Testis (tissue), 3 donors: ENCODE results near the gene NCBP2. TPM values are rescaled to one million over a fixed set of nuclear protein-coding genes. Genes with fewer than 3 reads are reported as not detected.

Source experiments
- DNase-seq: peaks from one replicate; pipeline ENCODE4 v3.0.0-alpha.2; 2019
- H3K27ac ChIP-seq, 2 donors: fragments of 200-600 bp; sonication (generic); one replicate each; pipeline ENCODE4 v1.5.1; 2019
- H3K27me3 ChIP-seq: fragments of 200-600 bp; sonication (generic); one replicate; pipeline ENCODE4 v1.5.1; 2019
- H3K36me3 ChIP-seq: fragments of 200-600 bp; sonication (generic); one replicate; pipeline ENCODE4 v1.5.1; 2017; ENCODE audit warnings: low read depth; ENCODE audit errors: missing control alignments
- H3K4me1 ChIP-seq: fragments of 200-600 bp; sonication (generic); one replicate; pipeline ENCODE4 v1.5.1; 2019
- H3K4me3 ChIP-seq, 2 donors: fragments of 200-600 bp; sonication (generic); one replicate each; pipeline ENCODE4 v1.5.1; 2017 to 2019
- H3K9me3 ChIP-seq: fragments of 200-600 bp; sonication (generic); one replicate; pipeline ENCODE4 v1.5.1; 2017
- POLR2A ChIP-seq: fragments of 450-650 bp; IDR thresholded peaks from one replicate; pipeline ENCODE4 v1.6.1; 2017; ENCODE audit warnings: antibody characterized with exemption, mild to moderate bottlenecking, moderate library complexity
- WGBS, 2 donors: methylation state at CpG; one replicate each; pipeline ENCODE4 v1.1.5; 2018; 5-methylcytosine and 5-hydroxymethylcytosine counted together
- intact Hi-C: fragments of 100-400 bp; cut with DNase I; formaldehyde crosslinking; loops from one replicate; pipeline ENCODE4 v1.15.1; 2023; ENCODE audit warnings: low total_unique reads
- polyA plus RNA-seq: library from polyadenylated mRNA; stranded (reverse); fragments of 350-450 nt; fragmentation: Illumina TruSeq; extraction: RNeasy Lipid Tissue Mini Kit (QIAGEN cat#74804); gene quantifications from one replicate; pipeline ENCODE4 v1.2.3, GENCODE V29; 2014; ENCODE audit warnings: low read depth, low replicate concordance; ENCODE audit not compliant: insufficient read depth
- total RNA-seq, 2 donors: library from RNA; depleted of rRNA; stranded (reverse); fragments of >200 nt; gene quantifications; one replicate each; pipeline ENCODE4 v1.2.3, GENCODE V29; 2016
- TF ChIP-seq, protein P1 (sequence below), 3 experiments: fragments of 450-650 bp in 2 of 3; fragments of 200-600 bp in 1 of 3; sonication (generic) in 1 of 3; IDR thresholded peaks; one replicate each; pipeline ENCODE4 v1.5.1; 2016 to 2019; ENCODE audit warnings: antibody characterized with exemption in 3 of 3, mild to moderate bottlenecking in 2 of 3, moderate library complexity in 1 of 3

Gene NCBP2
- total and polyA plus RNA-seq, 3 donors from 2014 or later, result 30.6 to 53.3 (median 40.8) TPM

- 90 to 92% methylated on average over 10 of the region's 10 CpGs for WGBS, 2 donors
- Histone ChIP-seq H3K4me3 (no peak overlapping the region), H3K4me1 (peaks cover 3% of the 10 kb centered on the region), H3K9me3 (no peaks in the 10 kb centered on the region), H3K36me3 (no peaks in the 10 kb centered on the region), H3K27ac (no peak overlapping the region), H3K27me3 (no peaks in the 10 kb centered on the region)
- TF ChIP-seq POLR2A, result no peak
- TF ChIP-seq, protein P1, sequence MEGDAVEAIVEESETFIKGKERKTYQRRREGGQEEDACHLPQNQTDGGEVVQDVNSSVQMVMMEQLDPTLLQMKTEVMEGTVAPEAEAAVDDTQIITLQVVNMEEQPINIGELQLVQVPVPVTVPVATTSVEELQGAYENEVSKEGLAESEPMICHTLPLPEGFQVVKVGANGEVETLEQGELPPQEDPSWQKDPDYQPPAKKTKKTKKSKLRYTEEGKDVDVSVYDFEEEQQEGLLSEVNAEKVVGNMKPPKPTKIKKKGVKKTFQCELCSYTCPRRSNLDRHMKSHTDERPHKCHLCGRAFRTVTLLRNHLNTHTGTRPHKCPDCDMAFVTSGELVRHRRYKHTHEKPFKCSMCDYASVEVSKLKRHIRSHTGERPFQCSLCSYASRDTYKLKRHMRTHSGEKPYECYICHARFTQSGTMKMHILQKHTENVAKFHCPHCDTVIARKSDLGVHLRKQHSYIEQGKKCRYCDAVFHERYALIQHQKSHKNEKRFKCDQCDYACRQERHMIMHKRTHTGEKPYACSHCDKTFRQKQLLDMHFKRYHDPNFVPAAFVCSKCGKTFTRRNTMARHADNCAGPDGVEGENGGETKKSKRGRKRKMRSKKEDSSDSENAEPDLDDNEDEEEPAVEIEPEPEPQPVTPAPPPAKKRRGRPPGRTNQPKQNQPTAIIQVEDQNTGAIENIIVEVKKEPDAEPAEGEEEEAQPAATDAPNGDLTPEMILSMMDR (IDR thresholded peaks at IDR 0.05), result no peak
- no peak for DNase-seq
- intact Hi-C loops, result no loop called here
These were observed 20.8 kb upstream of the NCBP2 start for GRCh38 chr3:196962930-196963630.

- Histone ChIP-seq H3K4me3 (no peak overlapping the region), H3K36me3 (no peaks in the 10 kb centered on the region), H3K27ac (no peak overlapping the region), H3K27me3 (no peaks in the 10 kb centered on the region), H3K4me1 (no peaks in the 10 kb centered on the region), H3K9me3 (no peaks in the 10 kb centered on the region)
- intact Hi-C loops, result no loop called here
- TF ChIP-seq POLR2A, result no peak
- TF ChIP-seq, protein P1 (IDR thresholded peaks at IDR 0.05), result no peak
- DNase-seq, result no peak
- 78 to 80% methylated on average over 9 of the region's 9 CpGs for WGBS, 2 donors
These were observed 20.0 kb upstream of the NCBP2 start for GRCh38 chr3:196962108-196962929.

DNA sequence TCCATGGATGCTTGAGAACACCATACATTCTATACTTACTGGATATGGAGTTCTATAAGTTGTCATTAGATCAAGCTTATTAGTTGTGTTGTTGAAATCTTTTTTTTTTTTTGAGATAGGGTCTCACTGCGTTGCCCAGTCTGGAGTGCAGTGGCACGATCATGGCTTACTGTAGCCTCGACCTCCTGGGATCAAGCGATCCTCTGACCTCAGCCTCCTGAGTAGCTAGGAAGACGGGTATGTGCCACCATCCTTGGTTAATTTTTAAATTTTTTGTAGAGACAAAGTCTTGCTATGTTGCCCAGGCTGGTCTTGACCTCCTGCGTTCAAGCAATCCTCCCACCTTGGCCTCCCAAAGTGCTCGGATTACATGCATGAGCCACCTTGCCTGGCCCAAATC, 12.5 kb upstream of the NCBP2 start:
- 82 to 84% methylated on average over 7 of the region's 7 CpGs for WGBS, 2 donors
- TF ChIP-seq, protein P1 (IDR thresholded peaks at IDR 0.05), result no peak
- TF ChIP-seq POLR2A, result no peak

GRCh38 chr3:196951371-196951770, 9.0 kb upstream of the NCBP2 start:
- TF ChIP-seq, protein P1 (IDR thresholded peaks at IDR 0.05), result no peak
- no peak for TF ChIP-seq POLR2A
- 93 to 96% methylated on average over 2 to 3 of the region's 3 CpGs for WGBS, 2 donors
- intact Hi-C loops, result no loop called here

More for the DNA sequence above, 12.5 kb upstream of the NCBP2 start:
- Histone ChIP-seq H3K36me3 (no peaks in the 10 kb centered on the region), H3K4me1 (no peaks in the 10 kb centered on the region), H3K27ac (no peak overlapping the region), H3K4me3 (no peak overlapping the region), H3K27me3 (no peaks in the 10 kb centered on the region), H3K9me3 (no peaks in the 10 kb centered on the region)
- no peak for DNase-seq
- intact Hi-C loops, result no loop called here

More at GRCh38 chr3:196951371-196951770, 9.0 kb upstream of the NCBP2 start:
- Histone ChIP-seq H3K4me3 (no peak overlapping the region), H3K9me3 (no peaks in the 10 kb centered on the region), H3K27ac (no peak overlapping the region), H3K4me1 (no peaks in the 10 kb centered on the region), H3K36me3 (no peaks in the 10 kb centered on the region), H3K27me3 (no peaks in the 10 kb centered on the region)
- DNase-seq, result no peak
